Measurements from ENCODE around the gene TMSB15C.
"Not testable (repeated sequence)": the region's sequence is repeated elsewhere in the genome, so short reads cannot be mapped to it uniquely, and the experiment has no call there.

Gene TMSB15C

DNA sequence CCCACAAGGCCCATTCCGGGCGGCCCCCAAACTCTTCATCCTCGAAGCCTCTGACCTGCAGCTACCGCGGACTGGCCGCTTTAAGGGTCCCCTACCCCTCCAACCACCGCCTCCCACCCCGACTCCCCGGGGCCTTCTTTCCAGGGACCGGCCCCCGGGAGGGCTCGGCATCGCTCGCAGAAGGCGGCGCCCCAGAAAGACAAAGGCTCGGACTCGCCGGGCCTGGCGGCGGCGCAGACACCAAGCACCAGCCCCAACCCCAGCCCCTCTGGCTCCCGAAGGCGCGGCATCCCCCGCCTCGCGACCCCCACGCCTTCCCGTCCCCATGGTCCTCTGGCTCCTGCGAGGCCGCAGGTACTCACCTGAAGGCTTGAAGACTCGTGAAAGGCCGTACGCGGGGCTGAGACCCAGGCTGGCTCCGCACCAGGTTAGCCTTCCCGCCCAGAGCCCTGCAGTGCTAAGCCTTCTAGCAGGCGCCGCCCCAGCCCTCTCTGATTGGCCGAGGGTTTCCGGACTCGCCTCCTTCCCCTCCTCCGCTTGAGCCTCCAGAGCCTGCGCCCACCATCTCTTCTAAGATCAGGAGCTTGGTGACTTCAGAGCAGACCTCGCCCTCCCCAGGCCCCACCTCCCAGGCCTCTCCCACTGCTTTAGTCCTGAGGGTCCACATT, at the start of gene TMSB15C:
Gene TMSB15C (minus strand): TSS at position 459 of the 668 bp plus-strand sequence.
- H3K4me3 ChIP-seq (ENCODE audit: low read length); DNase-seq (ENCODE audit: low read depth): not testable (repeated sequence)

DNA sequence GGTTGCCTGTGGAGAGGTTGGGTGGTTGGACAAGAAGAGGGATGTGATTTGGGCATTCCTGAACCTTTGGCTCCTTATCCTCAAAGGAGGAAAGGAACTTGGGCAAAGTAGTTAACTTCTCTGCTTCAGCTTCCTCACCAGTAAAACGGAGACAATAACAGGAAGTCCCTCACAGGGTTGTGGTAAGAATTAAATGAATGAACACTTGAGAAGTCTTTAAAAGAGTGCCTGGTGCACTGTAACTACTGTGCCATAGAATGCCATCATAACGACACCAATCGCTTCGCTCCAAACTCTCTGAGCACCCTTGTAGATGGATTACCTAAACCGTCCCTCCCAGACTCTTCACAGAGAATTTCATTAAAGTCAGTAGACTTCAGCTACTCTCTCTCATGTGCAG, 46.8 kb upstream of the TMSB15C start:
- H3K4me3 ChIP-seq (ENCODE audit: low read length), result no peak overlapping the region
- no peak for TF ChIP-seq CTCF (conservative IDR thresholded peaks at IDR 0.05; ENCODE audit: low read length)
- DNase-seq (ENCODE audit: low read depth), result no peak

DNA sequence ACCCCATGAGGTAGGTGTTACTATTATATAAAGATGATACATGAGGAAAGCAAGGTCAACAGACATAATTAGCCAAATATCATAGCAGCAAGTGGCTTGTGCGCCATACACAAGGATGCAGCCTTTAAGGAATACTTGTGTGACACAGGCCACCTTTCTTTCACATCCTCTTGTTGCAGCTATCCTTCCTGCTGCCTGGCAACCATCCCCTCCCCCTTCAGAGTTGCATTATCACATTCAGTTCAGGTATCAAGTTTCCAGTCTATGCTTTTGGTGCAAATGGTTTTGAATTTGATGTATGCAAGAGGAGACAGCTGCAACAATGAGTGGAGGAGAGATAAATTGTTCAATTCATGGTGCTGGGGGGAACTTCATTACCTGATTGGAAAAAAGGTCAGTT, 42.7 kb upstream of the TMSB15C start:
- TF ChIP-seq CTCF (conservative IDR thresholded peaks at IDR 0.05; ENCODE audit: low read length), result no peak
- H3K4me3 ChIP-seq (ENCODE audit: low read length), result no peak overlapping the region
- no peak for DNase-seq (ENCODE audit: low read depth)

GRCh38 chrX:104117759-104118158, 41.7 kb upstream of the TMSB15C start:
- DNase-seq (ENCODE audit: low read depth), result no peak
- no peak overlapping the region for H3K4me3 ChIP-seq (ENCODE audit: low read length)
- no peak for TF ChIP-seq CTCF (conservative IDR thresholded peaks at IDR 0.05; ENCODE audit: low read length)

GRCh38 chrX:104113222-104113965, 37.4 kb upstream of the TMSB15C start:
- peak overlapping the region; percentile 63 for H3K4me3 ChIP-seq (ENCODE audit: low read length)
- TF ChIP-seq CTCF (conservative IDR thresholded peaks at IDR 0.05; ENCODE audit: low read length), result peak; percentile 53
- peak; percentile 37 for DNase-seq (ENCODE audit: low read depth)

GRCh38 chrX:104112326-104112951, 36.4 kb upstream of the TMSB15C start, which contains the start of gene ZCCHC18:
Gene ZCCHC18, plus strand, starts transcription at chrX:104112523. Its CDS starts 1,589 bp downstream, at chrX:104114112.
- TF ChIP-seq CTCF (conservative IDR thresholded peaks at IDR 0.05; ENCODE audit: low read length), result no peak
- peak; percentile 29 for DNase-seq (ENCODE audit: low read depth)
- H3K4me3 ChIP-seq (ENCODE audit: low read length), result peak within 1 kb of the TSS; percentile 63

DNA sequence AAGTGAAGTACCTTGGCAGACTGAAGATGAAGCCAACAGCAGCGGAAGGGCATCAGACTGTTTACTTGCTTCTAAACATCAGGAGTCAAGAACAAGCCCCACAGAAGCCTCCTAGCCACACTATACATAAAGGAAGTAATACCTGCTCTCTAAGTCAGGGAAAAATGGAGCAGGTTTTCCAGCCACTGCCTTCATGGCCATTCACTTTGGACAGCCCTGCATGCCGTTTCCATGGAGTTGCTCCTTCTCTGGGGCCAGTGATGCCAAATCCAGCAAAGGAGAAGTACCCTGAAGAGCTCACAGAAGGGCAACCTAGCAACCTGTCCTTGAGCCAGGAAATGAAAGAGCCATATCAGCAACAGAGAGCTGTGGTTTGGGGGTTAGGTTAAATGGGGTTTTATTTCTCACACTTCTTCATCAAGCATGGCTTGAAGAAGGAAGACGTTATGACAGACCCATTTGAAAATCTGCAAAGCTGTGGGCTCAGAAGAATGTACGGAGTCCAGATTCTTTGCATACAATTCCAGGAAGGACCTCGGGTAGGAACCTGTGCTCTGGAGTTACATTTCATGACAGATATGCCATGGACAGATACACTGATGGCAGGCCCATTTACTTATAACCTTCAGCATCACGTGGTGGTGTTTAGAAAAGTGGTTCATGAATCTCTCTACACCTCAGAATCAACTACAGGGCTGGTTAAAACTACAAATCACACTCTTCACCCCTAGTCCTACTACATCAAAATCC, 34.6 kb upstream of the TMSB15C start:
- not testable (repeated sequence) for H3K4me3 ChIP-seq (ENCODE audit: low read length); DNase-seq (ENCODE audit: low read depth)

All from AG10803 (cell line).